Kidney capillary endothelial cell (primary cell): ENCODE results near the gene SEC24A.
A peak's percentile ranks its signal among the peaks of the same experiment; 100 is the strongest.
"Not testable (repeated sequence)": the region's sequence is repeated elsewhere in the genome, so short reads cannot be mapped to it uniquely, and the experiment has no call there.

ENCODE experiments used
- DNase-seq: peaks from one replicate; pipeline ENCODE4 v3.0.0-alpha.2; 2018; ENCODE audit warnings: low spot score

The SEC24A gene

DNA sequence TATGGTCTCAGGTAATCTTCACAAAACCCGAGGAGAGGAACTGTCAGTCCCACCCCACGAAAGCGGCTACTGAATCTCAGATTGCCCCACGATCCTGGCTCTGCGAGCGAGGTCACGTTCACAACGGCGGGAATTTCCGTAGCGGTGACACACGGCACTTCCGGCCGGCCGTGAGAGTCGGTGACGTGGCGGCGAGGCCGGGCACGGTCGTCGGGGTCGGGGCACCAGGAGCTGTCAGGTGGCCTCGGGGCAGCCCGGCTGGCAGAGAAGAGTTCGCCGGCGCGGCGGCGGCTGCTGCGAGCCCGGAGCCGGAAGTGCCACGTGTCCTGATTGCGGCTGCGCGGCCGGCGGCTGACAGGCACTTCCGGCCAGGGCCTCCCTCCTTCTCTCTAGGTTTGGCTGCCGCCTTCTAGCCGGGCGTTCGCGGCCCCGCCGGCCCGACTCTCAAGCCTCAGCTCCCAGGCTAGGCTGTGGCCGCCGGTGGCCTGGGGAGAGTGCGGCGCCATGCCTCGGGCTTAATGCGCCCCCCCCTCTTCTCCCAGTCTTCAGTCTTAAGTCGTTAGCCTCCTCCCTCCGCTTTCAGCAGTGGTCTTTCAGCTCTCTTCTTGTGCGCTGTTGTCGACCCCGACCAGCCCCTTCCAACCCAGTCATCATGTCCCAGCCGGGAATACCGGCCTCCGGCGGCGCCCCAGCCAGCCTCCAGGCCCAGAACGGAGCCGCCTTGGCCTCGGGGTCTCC, at the start of gene SEC24A:
Gene SEC24A, plus strand, starts transcription at position 361 of the 738 bp plus-strand sequence. Its CDS starts 292 bp downstream, at position 653.
- peak; percentile 92 for DNase-seq

DNA sequence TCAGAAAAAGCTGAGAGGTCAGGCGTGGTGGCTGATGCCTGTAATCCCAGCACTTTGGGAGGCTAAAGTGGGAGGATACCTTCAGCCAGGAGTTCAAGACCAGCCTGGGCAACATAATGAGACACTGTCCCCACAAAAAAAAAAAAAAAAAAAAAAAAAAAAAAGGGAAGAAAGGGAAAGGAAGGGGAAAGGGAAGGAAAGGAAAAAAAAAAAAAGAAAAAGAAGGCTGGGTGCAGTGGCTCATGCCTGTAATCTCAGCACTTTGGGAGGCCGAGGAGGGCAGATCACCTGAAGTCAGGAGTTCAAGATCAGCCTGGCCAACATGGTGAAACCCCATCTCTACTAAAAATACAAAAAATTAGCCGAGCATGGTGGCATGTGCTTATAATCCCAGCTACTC, 48.8 kb upstream of the SEC24A start:
- not testable (repeated sequence) for DNase-seq

DNA sequence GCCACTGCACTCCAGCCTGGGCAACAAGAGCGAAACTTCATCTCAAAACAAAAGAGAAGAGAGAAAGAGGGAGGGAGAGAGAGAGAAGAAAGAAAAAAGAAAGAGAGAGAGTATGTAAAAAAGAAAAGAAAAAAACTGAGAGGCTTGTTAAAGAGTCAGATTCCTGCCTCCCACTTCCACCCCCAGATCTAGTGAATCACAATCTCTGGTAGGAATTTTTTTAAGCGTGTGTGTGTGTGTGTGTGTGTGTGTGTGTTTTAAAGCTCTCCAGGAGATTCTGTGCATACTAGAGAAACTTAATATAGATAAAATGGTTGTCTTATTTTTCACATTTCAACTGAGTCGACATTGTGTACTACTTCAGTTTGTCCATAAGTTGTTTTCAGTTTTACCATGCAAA, 48.0 kb upstream of the SEC24A start:
- no peak for DNase-seq

DNA sequence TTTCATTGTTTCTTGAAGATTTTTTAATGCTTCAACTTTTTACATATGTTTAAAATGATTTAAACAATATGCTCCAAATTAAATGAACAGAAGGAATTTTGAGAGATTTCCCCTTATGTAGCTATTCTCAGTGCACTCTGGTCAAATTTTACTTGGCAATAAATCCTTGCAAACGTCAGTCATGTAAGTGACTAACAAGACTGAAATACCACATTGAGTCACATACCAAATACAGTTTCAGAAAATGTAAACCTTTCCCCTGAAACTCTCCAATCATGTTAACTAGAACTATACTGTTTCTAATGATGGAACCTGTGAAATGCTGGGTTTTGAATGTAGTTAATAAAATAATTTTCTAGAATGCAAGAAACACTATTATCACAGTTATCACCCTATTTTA, 45.5 kb upstream of the SEC24A start:
- no peak for DNase-seq

DNA sequence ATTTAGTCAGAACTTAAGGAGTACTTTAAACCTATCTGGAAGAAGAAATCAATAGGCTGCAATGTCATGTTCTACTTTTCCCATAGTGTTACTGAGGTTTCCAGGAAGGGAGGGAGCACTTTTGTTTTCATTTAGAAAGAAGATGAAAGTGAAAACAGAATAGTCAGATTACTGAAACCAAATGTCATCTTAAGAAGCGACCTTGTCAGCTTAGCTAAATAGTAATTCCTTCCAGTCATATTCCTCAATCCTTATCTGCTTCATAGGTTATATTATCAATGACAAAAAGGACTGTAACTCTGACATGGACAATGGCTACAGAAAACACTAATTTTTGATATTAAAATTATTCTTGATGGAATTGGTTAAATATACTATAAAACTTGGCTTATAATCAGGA, 43.7 kb upstream of the SEC24A start:
- no peak for DNase-seq

DNA sequence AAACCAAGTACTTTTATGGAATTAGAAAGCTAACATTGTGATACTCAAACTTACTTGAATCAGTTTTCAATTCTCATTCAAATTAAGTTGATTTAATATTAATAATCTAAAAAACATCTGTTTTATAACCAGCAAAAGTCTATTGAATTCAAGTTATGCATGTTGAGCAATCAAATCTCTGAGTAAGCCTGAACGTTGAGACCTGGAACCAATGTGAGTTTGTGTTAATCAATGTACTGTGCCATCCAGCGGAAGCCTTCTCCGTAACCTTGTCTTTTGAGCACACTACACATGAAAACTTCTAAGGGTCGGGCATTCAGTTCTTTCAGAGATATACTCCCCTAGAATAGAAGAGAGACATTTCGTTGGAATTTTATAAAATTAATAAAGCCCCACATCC, 41.9 kb upstream of the SEC24A start:
- no peak for DNase-seq

DNA sequence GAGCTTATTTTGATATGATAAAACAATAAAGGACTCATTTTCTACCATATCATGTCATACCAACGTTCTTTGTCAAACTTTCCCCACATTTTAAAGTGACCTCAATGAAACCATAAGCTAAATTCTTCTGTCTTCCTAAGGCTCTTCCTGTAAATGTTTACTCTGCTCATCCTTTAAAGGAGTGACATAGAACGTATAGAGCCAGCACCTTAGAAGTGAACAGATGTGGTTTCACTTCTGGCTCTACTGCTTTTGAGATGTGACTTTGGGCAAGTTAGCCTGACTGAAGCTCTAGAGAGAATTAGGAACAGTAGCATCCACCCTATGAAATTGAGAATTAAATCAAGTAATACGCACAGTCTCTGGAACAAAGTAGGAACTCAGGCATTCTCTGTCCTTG, 40.0 kb upstream of the SEC24A start:
- DNase-seq, result no peak

DNA sequence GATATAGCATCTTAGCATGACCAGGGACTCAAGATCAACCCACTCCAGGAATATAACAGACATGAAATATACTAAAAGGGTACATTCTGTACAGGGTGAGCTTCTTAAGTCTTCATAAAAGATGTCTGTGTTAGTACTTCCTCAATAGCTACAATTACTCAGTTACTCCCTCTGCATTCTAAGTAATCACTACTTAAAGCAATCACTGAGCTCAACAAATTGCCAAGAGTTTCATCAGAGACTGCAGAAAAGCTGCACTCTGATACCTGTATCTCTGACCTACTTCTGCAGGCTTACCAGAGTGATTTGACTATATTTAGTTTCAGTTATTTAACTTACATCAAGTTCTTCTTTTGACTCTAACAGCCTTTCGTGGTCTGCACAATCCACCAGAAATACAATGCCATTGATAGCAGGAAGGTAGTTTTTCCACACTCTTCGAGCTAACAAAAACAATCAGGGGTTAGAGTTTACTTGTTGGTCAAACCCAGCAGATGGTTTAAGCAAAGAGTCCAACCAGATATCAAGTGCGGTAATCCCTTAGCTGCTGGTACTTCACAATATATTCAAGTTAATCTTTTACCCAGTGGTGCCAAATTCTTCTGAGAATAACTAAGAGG, 39.2 kb upstream of the SEC24A start:
- no peak for DNase-seq

DNA sequence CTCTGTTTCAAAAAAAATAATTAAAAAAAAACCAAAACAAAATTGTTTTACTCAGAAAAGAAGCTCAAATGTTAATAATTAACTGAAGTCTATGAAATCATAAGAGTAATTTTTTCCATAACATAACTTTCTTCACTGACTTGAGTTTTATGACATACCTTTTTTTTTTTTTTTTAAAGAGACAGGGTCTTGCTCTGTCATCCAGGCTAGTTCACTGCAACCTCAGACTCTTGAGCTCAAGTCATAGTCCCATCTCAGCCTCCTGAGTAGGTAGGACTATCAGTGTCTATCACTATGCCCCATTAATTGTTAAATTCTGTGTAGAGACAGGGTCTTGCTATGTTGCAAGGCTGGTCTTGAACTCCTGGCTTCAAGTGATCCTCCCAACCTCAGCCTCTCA, 37.9 kb upstream of the SEC24A start:
- no peak for DNase-seq

DNA sequence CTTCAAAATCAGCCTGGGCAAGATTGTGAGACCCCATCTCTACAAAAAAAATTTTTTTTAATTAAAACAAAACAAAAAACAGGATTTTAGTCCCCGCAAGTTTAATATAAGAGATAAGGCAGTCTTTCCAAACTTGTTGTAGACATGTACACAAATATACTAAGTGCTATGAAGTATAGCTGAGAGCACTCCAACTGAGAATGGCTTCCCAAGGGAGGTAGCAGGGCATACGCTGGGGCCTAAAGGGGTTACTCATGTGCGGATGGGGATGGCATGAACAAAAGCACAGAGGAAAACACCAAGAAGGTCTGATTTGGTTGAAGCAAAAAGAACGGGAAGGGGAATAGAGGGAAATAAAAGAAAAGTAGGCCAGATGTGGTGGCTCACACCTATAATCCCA, 37.1 kb upstream of the SEC24A start:
- no peak for DNase-seq

DNA sequence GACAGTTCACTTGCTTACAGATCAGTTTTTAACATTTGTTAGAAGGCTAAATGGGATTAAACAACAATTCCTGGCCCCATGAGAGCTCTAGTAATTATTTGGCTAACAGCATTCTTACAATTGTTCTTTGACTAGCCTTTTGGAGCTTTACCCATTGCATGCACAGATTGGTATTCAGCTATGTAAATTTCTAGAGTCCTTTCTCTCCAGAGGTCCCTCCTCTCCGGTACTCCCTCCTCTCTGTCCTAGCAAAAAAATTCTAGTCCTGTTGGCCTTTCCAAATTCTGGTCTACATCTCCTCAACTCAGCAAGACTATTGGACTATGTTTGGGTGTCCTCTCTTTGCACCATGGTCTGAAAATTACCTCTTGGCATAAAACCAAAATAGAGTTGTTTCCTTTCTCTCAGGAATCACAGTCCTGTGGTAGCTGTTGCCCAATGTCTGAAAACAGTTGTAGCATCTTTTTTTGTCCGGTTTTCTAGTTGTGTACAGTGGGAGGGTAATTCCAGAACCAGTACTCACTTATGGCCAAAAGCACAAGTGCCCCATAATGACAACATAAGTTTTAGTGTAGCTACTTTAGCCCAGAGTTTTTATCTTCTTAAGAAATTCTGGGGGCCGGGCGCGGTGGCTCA, 34.0 kb upstream of the SEC24A start:
- DNase-seq, result no peak

DNA sequence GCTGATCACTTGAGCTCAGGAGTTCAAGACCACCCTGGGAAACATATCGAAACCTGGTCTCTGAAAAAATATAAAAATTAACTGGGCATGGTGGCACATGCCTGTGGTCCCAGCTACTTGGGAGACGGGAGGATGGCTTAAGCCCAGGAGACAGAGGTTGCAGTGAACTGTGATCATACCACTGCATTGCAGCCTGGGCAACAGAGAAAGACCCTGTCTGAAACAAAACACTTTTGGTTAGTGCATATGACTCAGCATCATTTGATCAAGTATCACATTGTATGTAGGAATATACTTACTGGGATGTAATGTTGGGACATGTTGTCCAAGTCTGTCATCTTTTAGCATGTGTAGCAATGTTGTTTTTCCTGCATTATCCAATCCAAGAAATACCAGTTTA, 28.0 kb upstream of the SEC24A start:
- DNase-seq, result no peak

DNA sequence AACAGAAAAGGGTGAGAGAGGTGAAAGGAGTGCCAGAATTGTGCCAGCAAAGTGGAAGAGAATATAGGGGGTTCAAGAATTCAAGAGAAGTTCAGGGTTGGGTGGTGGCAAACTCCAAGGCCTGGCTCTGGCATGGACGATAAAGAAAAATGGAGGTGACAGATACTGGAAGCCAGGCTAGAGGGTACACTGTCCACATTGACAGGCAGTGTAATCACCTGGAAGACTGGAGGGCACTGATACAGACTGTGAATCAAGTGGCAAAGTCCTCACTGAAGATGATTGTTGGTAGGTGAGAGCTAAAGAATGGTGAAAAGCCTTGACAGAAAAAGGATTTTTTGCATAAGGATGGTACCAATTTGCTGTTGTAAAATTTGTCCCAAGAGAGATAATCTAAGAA, 23.0 kb upstream of the SEC24A start:
- DNase-seq, result no peak

DNA sequence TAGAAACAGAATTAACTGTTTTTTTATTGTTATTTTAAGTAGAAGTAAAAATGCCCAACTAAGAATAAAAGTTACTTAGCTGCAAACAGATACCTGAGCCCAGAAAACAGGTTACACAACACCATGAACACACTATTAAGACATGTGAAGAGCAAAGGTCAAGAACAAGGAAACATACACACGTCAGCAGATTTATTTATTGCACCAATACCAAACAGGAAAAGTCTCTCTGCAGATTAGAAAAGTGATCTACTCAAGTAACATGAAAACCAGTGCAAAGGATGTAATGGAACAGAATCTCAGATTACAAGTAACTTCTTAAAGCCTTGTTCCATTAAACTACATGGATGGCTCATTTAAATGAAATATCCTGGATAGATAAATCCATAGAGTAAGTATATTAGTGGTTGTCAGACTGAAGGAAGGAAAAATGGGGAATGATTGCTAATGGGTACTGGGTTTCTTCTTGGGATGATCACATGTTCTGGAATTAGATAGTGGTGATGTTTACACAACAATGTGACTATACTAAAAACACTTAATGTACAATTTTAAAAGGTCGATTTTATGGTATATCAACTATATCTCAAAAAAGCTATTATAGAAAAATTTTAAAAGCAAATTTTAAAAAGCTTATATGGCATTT, 22.1 kb upstream of the SEC24A start:
- DNase-seq, result no peak

DNA sequence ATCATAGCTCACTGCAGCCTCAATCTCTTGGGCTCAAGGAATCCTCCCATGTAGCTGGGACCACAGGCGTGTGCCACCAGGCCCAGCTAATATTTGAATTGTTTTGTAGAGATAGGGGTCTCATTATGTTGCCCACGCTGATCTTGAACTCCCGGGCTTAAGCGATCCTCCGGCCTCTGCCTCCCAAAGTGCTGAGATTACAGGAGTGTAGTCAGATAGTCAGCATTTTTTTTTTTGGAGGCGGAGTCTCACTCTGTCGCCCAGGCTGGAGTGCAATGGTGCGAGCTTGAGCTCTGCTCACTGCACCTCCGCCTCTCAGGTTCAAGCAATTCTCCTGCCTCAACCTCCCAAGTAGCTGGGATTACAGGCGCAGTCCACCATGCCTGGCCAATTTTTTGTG, 14.4 kb upstream of the SEC24A start:
- no peak for DNase-seq

DNA sequence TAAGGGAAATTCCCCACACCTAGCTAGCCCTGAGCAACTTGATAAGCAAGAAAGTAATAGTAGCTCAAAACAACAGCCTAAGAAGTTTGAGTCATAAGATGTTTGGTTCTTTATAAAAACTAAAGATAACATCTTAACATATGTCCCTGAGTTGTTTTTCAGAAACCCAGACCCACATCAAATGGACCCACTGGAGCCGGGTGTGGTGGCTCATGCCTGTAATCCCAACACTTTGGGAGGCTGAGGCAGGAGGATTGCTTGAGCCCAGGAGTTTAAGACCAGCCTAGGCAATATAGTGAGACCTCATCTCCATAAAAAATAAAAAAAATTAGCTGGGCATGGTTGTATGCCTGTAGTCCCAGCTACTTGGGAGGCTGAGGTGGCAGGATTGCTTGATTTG, 13.2 kb upstream of the SEC24A start:
- not testable (repeated sequence) for DNase-seq

DNA sequence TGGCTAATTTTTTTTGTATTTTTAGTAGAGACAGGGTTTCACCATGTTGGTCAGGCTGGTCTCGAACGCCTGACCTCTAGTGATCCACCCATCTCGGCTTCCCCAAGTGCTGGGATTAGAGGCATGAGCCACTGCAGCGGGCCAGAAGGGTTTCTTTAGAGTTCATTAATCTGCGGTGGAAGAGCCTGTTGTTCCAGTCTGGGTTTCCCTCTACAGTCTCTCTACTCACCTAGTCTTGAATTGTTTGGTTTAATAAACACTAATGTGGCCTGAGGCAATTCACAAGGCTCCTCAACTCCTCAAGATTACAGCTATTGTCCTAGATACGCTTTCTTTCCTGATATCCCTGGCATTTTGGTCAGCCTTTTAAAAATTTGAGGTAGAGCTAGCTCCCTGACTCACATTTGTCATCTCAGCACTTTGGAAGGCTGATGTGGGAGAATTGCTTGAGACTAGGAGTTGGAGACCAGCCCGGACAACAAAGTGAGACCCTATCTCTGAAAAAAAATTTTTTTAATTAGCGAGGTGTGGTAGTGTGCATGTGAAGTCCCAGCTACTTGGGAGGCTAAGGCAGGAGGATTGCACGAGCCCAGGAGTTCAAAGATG, 11.4 kb upstream of the SEC24A start:
- DNase-seq, result no peak

DNA sequence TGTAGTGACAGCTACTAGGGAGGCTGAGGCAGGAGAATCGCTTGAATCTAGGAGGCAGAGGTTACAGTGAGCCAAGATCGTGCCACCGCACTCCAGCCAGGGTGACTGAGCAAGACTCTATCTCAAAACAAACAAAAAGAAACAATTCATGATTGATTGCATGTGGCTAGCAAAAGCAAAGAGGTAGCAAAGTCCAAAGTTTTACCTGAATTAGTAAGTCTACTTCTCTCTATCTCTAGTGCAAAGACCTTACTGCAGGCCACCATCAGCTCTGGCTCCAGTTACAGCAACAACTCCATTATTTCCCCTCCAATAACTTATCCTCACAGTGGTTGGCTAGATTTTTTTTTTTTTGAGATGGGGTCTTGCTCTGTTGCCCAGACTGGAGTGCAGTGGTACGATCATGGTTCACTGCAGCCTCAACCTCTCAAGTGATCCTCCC, 9.8 kb upstream of the SEC24A start:
- no peak for DNase-seq

DNA sequence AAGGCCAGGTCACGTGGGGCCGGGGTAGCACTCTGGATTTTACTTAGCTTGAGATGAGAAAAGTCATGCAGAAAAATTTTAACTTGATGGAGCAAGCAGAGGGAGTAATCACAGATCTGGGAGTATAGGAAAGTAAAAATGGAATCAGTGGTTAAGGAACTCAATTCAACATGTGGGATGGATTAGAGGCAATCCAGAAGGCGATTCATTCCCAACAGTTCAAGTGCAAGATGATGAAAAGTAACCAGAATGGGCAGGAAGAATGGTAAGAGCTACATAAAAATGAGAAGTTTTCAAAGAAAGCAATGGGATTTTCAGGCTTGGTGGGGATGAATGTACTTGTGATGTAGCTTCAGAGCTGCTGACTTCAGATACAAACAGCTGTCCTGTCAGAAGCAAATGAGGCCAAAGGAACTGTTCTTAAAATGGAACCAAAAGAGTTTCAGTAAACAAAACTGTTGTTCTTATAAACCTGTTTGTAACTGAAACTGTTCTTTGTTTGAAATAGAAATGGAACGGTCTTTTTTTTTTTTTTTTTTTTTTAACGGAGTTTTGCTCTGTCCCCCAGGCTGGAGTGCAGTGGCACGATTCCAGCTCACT, 5.6 kb upstream of the SEC24A start:
- DNase-seq, result no peak

DNA sequence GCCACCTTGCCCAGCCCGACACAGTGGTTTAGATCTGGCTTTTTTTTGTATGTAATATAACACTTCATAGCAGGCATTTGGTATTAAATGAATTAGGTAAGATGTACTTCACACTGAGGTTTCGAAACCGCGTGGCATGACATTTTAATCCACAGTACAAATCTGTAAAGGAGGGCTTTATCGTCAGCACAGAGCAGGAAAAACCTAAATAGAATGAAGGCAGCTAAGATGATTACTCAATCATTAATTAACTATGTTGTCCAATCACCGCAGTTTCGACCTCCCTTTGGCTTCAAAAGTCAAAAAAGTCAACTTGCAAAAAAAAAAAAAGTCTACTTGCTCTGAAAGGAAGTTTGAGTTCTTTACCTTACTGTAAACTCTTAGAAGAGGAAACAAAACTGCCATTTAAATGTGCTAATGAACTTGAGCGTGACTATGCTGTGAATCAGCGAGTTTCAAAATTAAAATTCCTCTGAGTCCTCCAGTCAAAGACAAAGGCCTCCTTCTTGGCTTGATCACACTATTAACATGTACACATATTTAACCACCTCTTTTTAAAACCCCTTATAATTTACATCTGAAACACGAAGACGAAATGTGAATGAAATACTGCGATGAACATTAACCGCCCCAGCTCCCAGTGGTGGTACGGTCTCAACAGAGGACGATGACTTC, 698 bp upstream of the SEC24A start:
- peak; percentile 72 for DNase-seq

DNA sequence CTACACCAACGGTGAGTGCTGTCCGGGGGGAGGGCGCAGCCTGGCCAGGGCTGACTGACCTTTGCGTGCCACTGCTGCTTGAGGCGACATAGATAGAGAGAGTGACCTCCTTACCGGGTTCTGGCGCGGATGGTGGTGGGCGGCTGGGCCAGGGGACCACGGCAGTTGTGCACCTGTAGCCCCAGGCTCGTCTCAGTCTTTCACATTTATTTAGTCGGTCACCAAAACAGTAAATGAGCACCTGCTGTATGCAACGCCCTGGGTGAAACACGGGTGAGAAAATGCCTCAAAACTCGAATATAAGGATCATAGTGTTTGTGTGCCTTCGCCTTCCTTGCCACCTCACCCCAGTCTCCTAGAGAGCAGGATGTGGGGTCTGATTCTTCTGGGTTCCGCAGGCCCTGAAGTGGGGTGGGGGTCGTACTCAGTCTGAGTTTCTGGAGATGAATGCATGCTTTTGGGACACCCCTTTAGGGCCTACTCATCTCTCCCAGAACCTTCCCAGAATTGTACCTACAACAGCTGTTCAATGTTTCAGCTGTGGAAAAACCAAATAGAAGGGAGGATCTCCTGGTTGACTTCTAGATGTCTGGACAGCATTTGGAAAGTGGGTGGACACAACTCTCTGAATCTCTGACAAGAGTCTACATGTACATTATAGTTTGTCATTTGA, 714 bp downstream of the SEC24A start:
- DNase-seq, result no peak
